H9 (cell line): ENCODE results near the gene LARP1. TPM values are rescaled to one million over a fixed set of nuclear protein-coding genes. Genes with fewer than 3 reads are reported as not detected.

Source experiments
- DNase-seq: peaks from one replicate; pipeline ENCODE4 v3.0.0-alpha.2; 2017
- H2AFZ ChIP-seq: one replicate; pipeline ENCODE4 v1.6.1; 2013; ENCODE audit warnings: mild to moderate bottlenecking, low read length, control low read depth, moderate library complexity
- H2AK5ac ChIP-seq: 2 replicates; pipeline ENCODE4 v1.6.1; 2013; ENCODE audit warnings: low read length, control low read depth, mixed read lengths; ENCODE audit not compliant: insufficient read length
- H2BK120ac ChIP-seq: one replicate; pipeline ENCODE4 v1.6.1; 2013; ENCODE audit warnings: low read depth, mild to moderate bottlenecking, low read length, control low read depth, inconsistent platforms; ENCODE audit not compliant: poor library complexity, severe bottlenecking
- H2BK12ac ChIP-seq: 2 replicates; pipeline ENCODE4 v1.6.1; 2013; ENCODE audit warnings: low read length, control low read depth, mixed read lengths, low read depth; ENCODE audit not compliant: insufficient read length
- H2BK15ac ChIP-seq: 2 replicates; pipeline ENCODE4 v1.6.1; 2013; ENCODE audit warnings: low read depth, low read length, control low read depth
- H2BK20ac ChIP-seq: one replicate; pipeline ENCODE4 v1.6.1; 2013; ENCODE audit warnings: low read depth, mild to moderate bottlenecking, low read length, control low read depth, inconsistent platforms; ENCODE audit not compliant: poor library complexity, severe bottlenecking
- H2BK5ac ChIP-seq: 2 replicates; pipeline ENCODE4 v1.6.1; 2013; ENCODE audit warnings: low read length, control low read depth, mixed read lengths; ENCODE audit not compliant: insufficient read length
- H3K14ac ChIP-seq: 2 replicates; pipeline ENCODE4 v1.6.1; 2013; ENCODE audit warnings: low read length, control low read depth; ENCODE audit not compliant: insufficient read depth
- H3K18ac ChIP-seq: 2 replicates; pipeline ENCODE4 v1.6.1; 2013; ENCODE audit warnings: low read depth, mild to moderate bottlenecking, mixed read lengths, low read length, control low read depth; ENCODE audit not compliant: insufficient read length
- H3K23ac ChIP-seq: 2 replicates; pipeline ENCODE4 v1.6.1; 2013; ENCODE audit warnings: low read length, control low read depth, mixed read lengths, low read depth; ENCODE audit not compliant: insufficient read length
- H3K23me2 ChIP-seq: 2 replicates; pipeline ENCODE4 v1.6.1; 2013; ENCODE audit warnings: low read depth, mild to moderate bottlenecking, mixed read lengths, low read length, control low read depth; ENCODE audit not compliant: insufficient read length, poor library complexity, severe bottlenecking
- H3K27ac ChIP-seq: 2 replicates; pipeline ENCODE4 v1.5.1; 2013; ENCODE audit warnings: low read length, control low read depth, mixed read lengths, low read depth; ENCODE audit not compliant: insufficient read length
- H3K27me3 ChIP-seq: 2 replicates; pipeline ENCODE4 v1.6.1; 2013; ENCODE audit warnings: low read length, control low read depth, inconsistent platforms; ENCODE audit not compliant: insufficient read depth
- H3K4ac ChIP-seq: 2 replicates; pipeline ENCODE4 v1.6.1; 2013; ENCODE audit warnings: low read depth, mild to moderate bottlenecking, control low read depth, inconsistent platforms, low read length, moderate library complexity
- H3K4me1 ChIP-seq: 2 replicates; pipeline ENCODE4 v1.6.1; 2013; ENCODE audit warnings: low read length, control low read depth, inconsistent platforms; ENCODE audit not compliant: insufficient read depth
- H3K4me2 ChIP-seq: 2 replicates; pipeline ENCODE4 v1.6.1; 2013; ENCODE audit warnings: low read length, control low read depth, mixed read lengths; ENCODE audit not compliant: insufficient read length, insufficient read depth
- H3K56ac ChIP-seq: 2 replicates; pipeline ENCODE4 v1.6.1; 2013; ENCODE audit warnings: low read depth, mild to moderate bottlenecking, mixed read lengths, low read length, control low read depth; ENCODE audit not compliant: insufficient read length
- H3K79me1 ChIP-seq: 2 replicates; pipeline ENCODE4 v1.6.1; 2013; ENCODE audit warnings: low read depth, mild to moderate bottlenecking, moderate library complexity, low read length, control low read depth, inconsistent platforms; ENCODE audit not compliant: insufficient read depth, poor library complexity, severe bottlenecking
- H3K79me2 ChIP-seq: 2 replicates; pipeline ENCODE4 v1.6.1; 2013; ENCODE audit warnings: low read length, control low read depth, inconsistent platforms; ENCODE audit not compliant: insufficient read depth
- H3K9ac ChIP-seq: 2 replicates; pipeline ENCODE4 v1.6.1; 2013; ENCODE audit warnings: low read length, control low read depth, mixed read lengths; ENCODE audit not compliant: insufficient read length; ENCODE audit errors: extremely low read depth
- H3K9me3 ChIP-seq: one replicate; pipeline ENCODE4 v1.6.1; 2013; ENCODE audit warnings: low read depth, low read length, inconsistent platforms; ENCODE audit not compliant: control insufficient read depth
- H3T11ph ChIP-seq: one replicate; pipeline ENCODE4 v1.6.1; 2013; ENCODE audit warnings: mild to moderate bottlenecking, low read length, control low read depth, inconsistent platforms
- H4K20me1 ChIP-seq: one replicate; pipeline ENCODE4 v1.6.1; 2013; ENCODE audit not compliant: control insufficient read depth, insufficient read length, insufficient read depth
- H4K5ac ChIP-seq: 2 replicates; pipeline ENCODE4 v1.6.1; 2013; ENCODE audit warnings: low read depth, mild to moderate bottlenecking, mixed read lengths, low read length, control low read depth; ENCODE audit not compliant: insufficient read length
- H4K8ac ChIP-seq: replicated peaks from 2 replicates; pipeline ENCODE4 v1.6.1; 2013; ENCODE audit warnings: low read length, control low read depth, mixed read lengths, low read depth; ENCODE audit not compliant: insufficient read length
- H4K91ac ChIP-seq: 2 replicates; pipeline ENCODE4 v1.6.1; 2013; ENCODE audit warnings: low read depth, mild to moderate bottlenecking, moderate library complexity, mixed read lengths, low read length, control low read depth; ENCODE audit not compliant: insufficient read length
- H3K27ac Mint-ChIP-seq, 3 experiments: 2 replicates in 2 of 3; 3 replicates in 1 of 3; pipeline ENCODE4 v1.8.0; 2020 to 2021; ENCODE audit warnings: mixed read lengths in 3 of 3, mild to moderate bottlenecking in 1 of 3, moderate library complexity in 1 of 3
- H3K27me3 Mint-ChIP-seq: 2 replicates; pipeline ENCODE4 v1.8.0; 2021; ENCODE audit warnings: low read depth, mild to moderate bottlenecking, moderate library complexity, mixed read lengths
- H3K36me3 Mint-ChIP-seq, 3 experiments: 2 replicates in 2 of 3; 3 replicates in 1 of 3; pipeline ENCODE4 v1.8.0; 2020 to 2021; ENCODE audit warnings: low read depth in 3 of 3, mixed read lengths in 3 of 3; ENCODE audit not compliant: insufficient read depth in 1 of 3
- H3K4me1 Mint-ChIP-seq, 2 experiments: 2 replicates each; pipeline ENCODE4 v1.8.0; 2020; ENCODE audit warnings: mixed read lengths in 2 of 2
- H3K4me3 Mint-ChIP-seq, 2 experiments: 2 replicates in 1 of 2; 3 replicates in 1 of 2; pipeline ENCODE4 v1.8.0; 2020 to 2021; ENCODE audit warnings: mild to moderate bottlenecking in 2 of 2, mixed read lengths in 2 of 2, moderate library complexity in 1 of 2
- H3K9me3 Mint-ChIP-seq, 2 experiments: 2 replicates in 1 of 2; 3 replicates in 1 of 2; pipeline ENCODE4 v1.8.0; 2020; ENCODE audit warnings: mild to moderate bottlenecking in 2 of 2, mixed read lengths in 2 of 2, moderate library complexity in 1 of 2
- CTCF ChIP-seq: fragments of 200-600 bp; sonication (generic); conservative IDR thresholded peaks from 3 replicates; pipeline ENCODE4 v1.8.0; 2021; ENCODE audit warnings: antibody characterized with exemption, mild to moderate bottlenecking
- WGBS: extraction: QIAGEN DNeasy Blood & Tissue Kit; methylation state at CpG from one replicate; pipeline ENCODE4 v1.1.7; 2013; ENCODE audit warnings: missing lambda C conversion rate, low lambda C conversion rate, mixed read lengths; ENCODE audit not compliant: insufficient read length; ENCODE audit errors: extremely low coverage; 5-methylcytosine and 5-hydroxymethylcytosine counted together
- total RNA-seq: library from RNA; stranded (reverse); gene quantifications from 2 replicates; pipeline ENCODE4 v1.2.1, GENCODE V29; 2021

LARP1 gene
- total RNA-seq, 1 experiment from 2014 or later = 405 TPM

GRCh38 chr5:154766558-154767281, 11.5 kb downstream of the LARP1 start:
- H4K20me1 ChIP-seq = no peaks in the 10 kb centered on the region

More at GRCh38 chr5:154766558-154767281, 11.5 kb downstream of the LARP1 start:
- Histone ChIP-seq H2BK15ac (no peak overlapping the region), H2BK120ac (no peak overlapping the region), H3K23me2 (no peaks in the 10 kb centered on the region), H3K79me1 (peaks cover 3% of the 10 kb centered on the region), H2BK20ac (no peak overlapping the region), H3K79me2 (peaks cover 92% of the 10 kb centered on the region), H2AK5ac (no peak overlapping the region), H4K8ac (no peak overlapping the region), H3K9ac (no peak overlapping the region), H4K91ac (no peak overlapping the region), H3K27me3 (no peaks in the 10 kb centered on the region), H4K5ac (no peak overlapping the region), H3K4ac (no peak overlapping the region), H2AFZ (no peak overlapping the region), H2BK12ac (no peak overlapping the region), H3K18ac (no peak overlapping the region), H3K4me1 (peaks cover 28% of the 10 kb centered on the region), H3K27ac (no peak overlapping the region), H2BK5ac (no peak overlapping the region), H3K4me2 (no peak overlapping the region), H3K23ac (no peak overlapping the region), H3K56ac (no peak overlapping the region), H3T11ph (no peak overlapping the region), H3K9me3 (no peaks in the 10 kb centered on the region), H3K14ac (no peak overlapping the region)
- Mint-ChIP-seq H3K9me3 (no peaks in the 10 kb centered on the region), H3K27me3 (no peaks in the 10 kb centered on the region), H3K4me1 (peaks cover 64 to 65% of the 10 kb centered on the region in 2 experiments), H3K27ac (peak overlapping the region in 1 of 3 experiments; percentile 56; a peak in 1 of 7 replicates), H3K4me3 (no peak overlapping the region), H3K36me3 (peaks cover 0 to 5% (median 3%) of the 10 kb centered on the region in 3 experiments; a peak in 1 of 7 replicates)
- no CpG with 5 or more reads among the region's 3 CpGs for WGBS
- DNase-seq = no peak
- TF ChIP-seq CTCF = no peak
